GM19467 (cell line): Measurements from ENCODE around the gene STX3.

Source experiments
- ATAC-seq: cut with Tn5 transposase; IDR thresholded peaks from one replicate; pipeline ENCODE4 v1.9.1; 2021; ENCODE audit warnings: mild to moderate bottlenecking, moderate library complexity; ENCODE audit not compliant: unreplicated experiment

The STX3 gene

GRCh38 chr11:59754859-59755700 is at the start of gene STX3:
TSS of gene STX3 (plus strand) at chr11:59755376. CDS start at chr11:59755606, 230 bp downstream.
- peak; percentile 52 for ATAC-seq

DNA sequence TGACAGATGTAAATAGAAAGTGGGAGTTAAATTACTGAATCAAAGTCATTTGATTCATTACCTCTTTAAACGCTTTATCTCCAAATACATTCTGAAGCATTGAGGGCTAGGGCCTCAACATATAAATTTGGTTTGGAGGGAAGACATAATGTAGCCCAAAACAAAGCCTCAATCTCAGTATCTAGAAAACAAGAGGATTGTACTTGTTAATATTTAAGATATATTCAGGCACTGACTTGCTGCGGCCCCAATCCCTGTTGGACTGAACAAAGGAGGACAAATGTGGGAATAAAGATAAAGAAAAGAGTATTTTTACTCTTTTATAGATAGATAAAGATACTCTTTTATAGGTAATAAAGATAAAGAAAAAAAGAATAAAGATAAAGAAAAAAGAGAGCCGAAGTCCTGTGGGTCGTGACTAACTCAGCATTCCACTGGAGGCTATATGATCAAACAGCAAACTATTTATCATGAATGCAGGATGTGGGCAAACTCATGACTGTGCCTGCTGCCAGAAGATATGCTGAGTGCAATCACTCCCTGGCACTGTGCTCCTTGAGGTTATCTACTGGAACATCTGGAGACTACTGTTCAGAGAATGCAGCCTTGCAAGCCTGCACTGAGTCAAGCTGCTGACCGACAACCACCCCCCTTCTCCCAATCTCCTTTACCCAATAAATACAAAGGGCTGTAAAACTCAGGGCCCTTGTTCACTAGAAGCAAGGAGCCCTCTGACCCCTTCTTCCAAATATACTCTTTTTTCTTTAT is 48.5 kb upstream of the STX3 start:
- ATAC-seq = no peak

DNA sequence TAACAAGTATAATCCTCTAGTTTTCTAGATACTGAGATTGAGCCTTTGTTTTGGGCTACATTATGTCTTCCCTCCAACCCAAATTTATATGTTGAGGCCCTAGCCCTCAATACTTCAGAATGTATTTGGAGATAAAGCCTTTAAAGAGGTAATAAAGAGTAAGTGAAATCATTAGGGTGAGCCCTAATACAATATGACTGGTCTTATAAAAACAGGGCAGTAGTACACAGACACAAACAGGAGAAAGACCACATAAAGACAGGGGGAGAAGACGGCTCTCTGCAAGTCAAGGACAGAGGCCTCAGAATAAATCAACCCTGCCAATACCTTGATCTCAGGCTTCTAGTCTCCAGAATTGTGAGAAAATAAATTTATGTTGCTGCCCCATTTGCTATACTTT is 47.8 kb upstream of the STX3 start:
- no peak for ATAC-seq

DNA sequence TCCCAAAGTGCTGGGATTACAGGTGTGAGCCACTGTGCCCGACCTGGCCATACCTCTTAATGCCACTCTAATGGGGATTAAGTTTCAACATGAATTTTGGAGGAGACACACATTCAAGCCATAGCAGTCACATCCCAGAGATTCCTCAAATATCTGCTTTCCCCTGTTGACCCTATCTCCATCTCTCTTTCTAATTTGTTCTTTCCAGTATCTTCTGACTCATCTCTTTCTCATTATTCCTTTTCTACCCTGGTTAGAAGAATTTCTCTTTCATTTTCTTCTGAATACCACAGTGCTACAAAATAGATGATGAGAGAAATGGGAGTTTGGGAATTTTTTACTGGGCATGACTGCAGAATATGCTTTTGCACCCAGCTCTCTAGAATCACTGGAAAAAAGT is 46.6 kb upstream of the STX3 start:
- ATAC-seq = no peak

DNA sequence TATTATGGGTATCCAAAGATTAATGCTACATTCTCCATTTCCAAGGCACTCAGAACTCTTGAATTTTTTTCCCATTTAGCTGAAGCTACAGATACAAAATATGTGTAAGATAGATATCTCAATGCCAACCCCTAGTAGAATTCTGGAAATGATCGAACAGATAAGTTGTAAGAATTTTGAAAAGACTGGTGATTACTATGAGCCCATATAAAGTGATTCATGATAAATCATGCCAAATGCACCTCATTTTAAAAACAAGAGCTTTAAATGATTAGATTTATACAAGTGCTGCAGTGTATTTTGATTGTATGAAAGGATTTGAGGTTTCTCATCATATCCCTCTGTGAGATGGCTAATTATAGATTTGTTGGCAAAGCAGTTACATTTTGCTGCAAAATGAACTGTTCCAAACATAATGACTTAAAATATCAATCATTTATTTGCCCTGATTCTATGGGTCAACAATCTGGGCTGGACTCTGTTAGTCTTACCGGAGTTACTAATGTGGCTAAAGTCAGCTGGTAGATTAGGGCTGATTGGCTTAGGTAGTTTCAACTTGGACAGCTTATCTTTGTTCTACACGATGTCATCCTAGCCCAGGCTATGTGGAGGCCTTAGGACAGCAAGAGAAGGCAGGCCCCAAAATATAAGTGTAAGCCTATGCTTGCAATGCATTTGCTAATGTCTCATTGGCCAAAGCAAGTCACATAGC is 44.9 kb upstream of the STX3 start:
- no peak for ATAC-seq

- ATAC-seq = no peak
Observed at GRCh38 chr11:59713745-59714144, 41.4 kb upstream of the STX3 start, which contains the start of gene OR10V1. TSS of gene OR10V1 (minus strand) at chr11:59713845. CDS start at chr11:59713845, 0 bp downstream.

DNA sequence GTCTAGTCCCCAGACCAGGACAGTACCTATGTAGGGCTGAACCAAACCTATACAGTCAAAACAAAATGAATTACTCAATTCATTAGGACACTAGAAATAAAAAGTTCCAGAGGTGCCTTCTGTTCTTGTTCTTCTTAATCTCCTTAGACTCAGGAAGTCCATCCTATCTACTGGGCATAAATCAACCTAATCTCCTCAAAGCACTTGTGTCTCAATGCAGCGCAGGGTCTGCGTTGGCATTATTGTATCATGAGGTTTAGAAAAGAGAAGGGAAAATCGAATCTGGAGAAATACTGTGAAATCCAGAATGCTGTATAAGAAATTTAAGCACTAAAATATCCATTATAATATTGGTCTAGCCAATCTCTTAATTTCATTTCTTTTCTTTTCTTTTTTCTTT is 39.1 kb upstream of the STX3 start:
- ATAC-seq = no peak

DNA sequence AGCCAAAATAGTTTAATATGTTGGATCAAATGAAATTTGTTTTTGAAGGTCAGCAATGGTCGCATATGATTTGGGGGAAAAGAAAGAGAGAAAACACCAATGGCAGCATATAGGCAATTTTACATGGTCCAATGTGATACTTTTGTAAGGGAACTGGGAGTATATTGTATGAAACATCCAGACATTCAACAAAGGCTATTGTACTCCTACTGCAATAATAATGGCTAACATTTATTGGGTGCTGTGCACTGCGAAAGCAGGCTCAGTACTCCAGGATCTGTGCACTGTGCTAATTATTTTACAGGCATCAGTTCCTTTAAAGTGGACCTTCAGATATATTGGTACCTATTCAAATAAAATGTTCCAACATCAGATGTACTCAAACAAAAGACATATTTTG is 35.6 kb upstream of the STX3 start:
- no peak for ATAC-seq

GRCh38 chr11:59724066-59724465 is 31.1 kb upstream of the STX3 start:
- no peak for ATAC-seq

- ATAC-seq = no peak
Observed at GRCh38 chr11:59727426-59727825, 27.8 kb upstream of the STX3 start.

DNA sequence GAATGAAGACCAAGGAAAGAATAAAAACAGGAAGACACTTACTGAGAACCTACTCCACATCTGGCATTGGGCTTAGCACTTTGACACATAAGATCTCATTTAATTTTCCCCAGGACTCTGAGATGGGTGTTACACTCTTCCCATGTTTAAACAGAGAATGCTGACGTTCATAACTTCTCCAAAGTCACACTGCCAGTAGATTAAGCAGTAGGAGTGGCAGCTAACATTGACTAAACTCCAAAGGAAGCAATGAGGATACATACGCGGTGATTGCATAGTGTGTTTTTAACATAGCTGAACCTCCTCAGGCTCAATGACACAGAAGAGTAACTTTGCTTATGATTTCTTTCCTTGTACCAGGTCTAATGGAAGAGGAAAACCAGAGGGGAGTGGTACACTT is 27.0 kb upstream of the STX3 start:
- no peak for ATAC-seq

- no peak for ATAC-seq
Observed at GRCh38 chr11:59728913-59729312, 26.3 kb upstream of the STX3 start.

DNA sequence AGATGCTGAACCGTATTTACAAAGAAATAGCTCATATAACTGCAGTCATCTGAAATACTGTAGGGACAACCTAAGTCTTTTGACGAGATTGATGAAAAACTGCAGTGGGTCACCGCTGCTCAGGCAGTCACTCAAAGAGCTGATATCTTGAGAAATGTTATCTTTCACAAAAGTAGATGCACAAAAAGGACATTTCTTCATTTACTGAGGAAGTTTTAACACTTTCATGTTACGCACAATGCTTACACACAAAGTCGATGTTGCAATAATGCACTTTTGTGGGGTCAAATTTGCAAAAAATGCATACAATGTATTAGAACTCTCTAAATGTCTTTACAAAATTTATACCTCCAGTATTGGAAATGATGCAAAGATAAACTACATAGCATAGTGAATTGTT is 25.3 kb upstream of the STX3 start:
- ATAC-seq = no peak

DNA sequence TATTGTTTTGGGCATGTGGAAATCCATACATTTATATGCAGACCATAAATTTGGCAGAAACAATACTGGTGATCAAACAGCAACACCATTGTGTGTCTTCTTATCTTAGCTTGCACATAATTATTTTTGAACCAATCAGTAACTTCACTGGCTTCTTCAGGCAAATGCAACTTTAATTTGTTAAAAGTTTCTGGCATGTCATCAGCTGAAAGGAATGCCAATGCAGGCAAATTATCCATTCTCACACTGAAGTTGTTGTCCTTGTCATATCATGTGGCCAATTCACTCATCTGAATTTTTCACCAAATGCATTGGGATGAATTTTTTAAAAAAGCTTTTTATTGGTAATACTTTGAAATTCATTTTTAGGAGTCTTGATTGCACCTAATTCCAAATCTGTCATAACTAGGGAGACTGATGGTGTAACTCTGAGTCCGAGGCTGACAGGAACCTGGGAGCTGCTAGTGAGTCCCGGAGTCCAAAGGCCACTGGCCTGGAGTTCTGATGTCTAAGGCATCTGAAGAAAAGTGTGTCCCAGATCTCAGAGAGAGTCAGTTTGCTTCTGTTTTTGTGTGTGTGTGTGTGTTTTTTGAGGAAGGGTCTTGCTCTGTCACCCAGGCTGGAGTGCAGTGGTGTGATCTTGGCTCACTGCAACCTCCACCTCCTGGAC is 24.1 kb upstream of the STX3 start:
- no peak for ATAC-seq

- no peak for ATAC-seq
Observed at GRCh38 chr11:59746111-59746510, 9.1 kb upstream of the STX3 start.

- ATAC-seq = peak; percentile 81
Observed at GRCh38 chr11:59753650-59754493, 1.3 kb upstream of the STX3 start.

DNA sequence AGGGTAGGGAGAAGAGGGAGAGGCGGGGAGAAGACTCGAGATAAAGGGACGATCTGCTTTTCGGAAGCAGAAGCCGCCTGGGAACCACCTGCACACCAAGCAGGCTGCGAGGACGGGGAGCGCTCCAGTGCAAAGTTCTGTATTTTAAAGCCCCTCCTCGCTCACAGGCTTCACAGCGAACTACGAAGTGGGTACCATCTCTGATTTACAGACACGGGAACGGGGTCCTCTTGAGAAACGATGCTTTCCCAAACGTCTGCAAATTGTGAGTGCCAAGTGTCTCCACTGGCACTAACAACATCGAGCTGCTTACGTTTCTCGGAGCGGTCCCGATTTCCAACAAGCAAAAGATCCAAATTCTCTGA is 700 bp upstream of the STX3 start:
- ATAC-seq = peak; percentile 10

- peak; percentile 2 for ATAC-seq
Observed at GRCh38 chr11:59755701-59756557, 753 bp downstream of the STX3 start.

- no peak for ATAC-seq
Observed at GRCh38 chr11:59756558-59756840, 1.3 kb downstream of the STX3 start.
